ENCODE measurements around the gene TBC1D25.

TBC1D25 gene

DNA sequence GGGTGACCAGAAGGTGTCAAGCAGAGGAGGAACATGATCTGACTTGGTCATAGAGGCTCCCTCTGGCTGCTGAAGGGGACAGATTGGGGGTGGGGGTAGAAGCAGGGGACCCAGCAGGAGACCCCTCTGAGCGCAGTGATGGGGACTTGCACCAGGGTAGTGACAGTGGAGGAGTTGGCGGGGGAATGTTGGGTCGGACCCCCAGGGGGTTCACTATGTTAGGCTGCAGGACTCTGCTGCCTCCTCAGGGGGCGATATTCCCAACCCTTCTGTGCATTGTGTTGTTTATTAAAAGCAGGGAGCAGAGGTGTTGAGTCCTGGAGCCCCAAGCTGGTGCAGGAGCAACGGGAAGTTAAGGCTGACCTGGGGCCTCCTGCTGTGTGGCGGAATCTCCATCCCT, 66.6 kb downstream of the TBC1D25 start:
- no peak for DNase-seq

DNA sequence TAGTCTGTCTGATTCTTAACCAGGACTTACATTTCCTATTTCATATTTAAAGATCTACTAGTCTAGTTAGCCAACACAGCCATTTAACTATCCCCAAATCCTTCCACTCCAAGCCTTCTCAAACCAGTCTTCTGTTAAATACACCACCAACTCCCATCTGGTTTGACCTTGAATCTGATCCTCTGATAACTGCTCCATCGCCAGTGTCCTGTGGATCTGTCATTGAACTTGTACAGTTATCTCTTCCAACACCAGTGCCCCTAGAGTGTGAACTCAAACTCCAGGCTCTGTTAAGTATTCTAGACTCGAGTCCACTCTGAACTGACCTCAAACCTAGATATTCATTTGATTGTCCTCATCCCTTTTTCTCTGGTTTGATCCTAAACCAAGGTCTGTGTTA, 72.2 kb downstream of the TBC1D25 start:
- DNase-seq: no peak

All from activated CD4-positive, alpha-beta T cell treated with anti-CD3 and anti-CD28 coated beads for 1 hour (primary cell).